Heart left ventricle (tissue), 13 donors: Measurements from ENCODE around the gene HSPA1B.
"Not testable (repeated sequence)": the region's sequence is repeated elsewhere in the genome, so short reads cannot be mapped to it uniquely, and the experiment has no call there.

Experiments used
- POLR2A ChIP-seq, 2 donors: fragments of 450-650 bp; IDR thresholded peaks; one replicate each; pipeline ENCODE4 v1.6.1; 2017; ENCODE audit warnings: antibody characterized with exemption in 2 of 2, mild to moderate bottlenecking in 2 of 2, moderate library complexity in 2 of 2
- TF ChIP-seq, protein P1 (sequence below), 12 donors: fragments of 200-600 bp; sonication (generic) in 4 of 12; IDR thresholded peaks; one replicate each; pipeline versions ENCODE4 v1.5.0 to v1.8.0; 2018 to 2022; ENCODE audit warnings: antibody characterized with exemption in 12 of 12, mild to moderate bottlenecking in 5 of 12
- donor health status: ischemic (EF 13 %, LVEDD 7.1; RV severe dilation, severe dysfunction).
- donor health status: DM: no; HTN: yes; CAD: no.
- donor health status: DM: no; HTN: no; CAD: no.
- donor health status: ischemic (EF 25% LVEDD 6.9; RV normal size, moderate dysfunction).
- donor health status: ischemic (EF 25% LVEDD 5.7; RV mildly dilated, moderate dysfunction).
- donor health status: ischemic (EF 35%, LVEDD 5.7; RV mildly dilated, moderate dysfunction).
- donor health status: nonischemic (EF 11% LVEDD 7.7; RV severe dilation, severe dysfunction).
- donor health status: DM: yes; HTN: yes; CAD: no.
- donor health status: PGD.
- donor health status: ischemic (EF 29% LVEDD 5.4; RV normal size, mild dysfunction).
- donor health status: nonischemic (EF 23%, LVEDD 6.1; RV moderate dilation, normal function).

- TF ChIP-seq, protein P1, sequence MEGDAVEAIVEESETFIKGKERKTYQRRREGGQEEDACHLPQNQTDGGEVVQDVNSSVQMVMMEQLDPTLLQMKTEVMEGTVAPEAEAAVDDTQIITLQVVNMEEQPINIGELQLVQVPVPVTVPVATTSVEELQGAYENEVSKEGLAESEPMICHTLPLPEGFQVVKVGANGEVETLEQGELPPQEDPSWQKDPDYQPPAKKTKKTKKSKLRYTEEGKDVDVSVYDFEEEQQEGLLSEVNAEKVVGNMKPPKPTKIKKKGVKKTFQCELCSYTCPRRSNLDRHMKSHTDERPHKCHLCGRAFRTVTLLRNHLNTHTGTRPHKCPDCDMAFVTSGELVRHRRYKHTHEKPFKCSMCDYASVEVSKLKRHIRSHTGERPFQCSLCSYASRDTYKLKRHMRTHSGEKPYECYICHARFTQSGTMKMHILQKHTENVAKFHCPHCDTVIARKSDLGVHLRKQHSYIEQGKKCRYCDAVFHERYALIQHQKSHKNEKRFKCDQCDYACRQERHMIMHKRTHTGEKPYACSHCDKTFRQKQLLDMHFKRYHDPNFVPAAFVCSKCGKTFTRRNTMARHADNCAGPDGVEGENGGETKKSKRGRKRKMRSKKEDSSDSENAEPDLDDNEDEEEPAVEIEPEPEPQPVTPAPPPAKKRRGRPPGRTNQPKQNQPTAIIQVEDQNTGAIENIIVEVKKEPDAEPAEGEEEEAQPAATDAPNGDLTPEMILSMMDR (IDR thresholded peaks at IDR 0.05) = not testable (repeated sequence)
- not testable (repeated sequence) for TF ChIP-seq POLR2A (IDR thresholded peaks at IDR 0.05)
Observed at GRCh38 chr6:31838114-31838553, 10.6 kb downstream of the HSPA1B start.
